RWPE1 (cell line): Measurements from ENCODE around the gene POP7.
A peak's percentile ranks its signal among the peaks of the same experiment; 100 is the strongest.
"Not testable (repeated sequence)": the region's sequence is repeated elsewhere in the genome, so short reads cannot be mapped to it uniquely, and the experiment has no call there.

Experiments
- CTCF ChIA-PET: fragments of 350-600 bp; sonication (Branson Sonifier 250); formaldehyde crosslinking; extraction: SDS; loops from one replicate; lab custom pipeline; 2021; lab: Yijun Ruan, JAX
- POLR2A ChIA-PET: fragments of 400-600 bp; formaldehyde crosslinking; extraction: SDS; loops from one replicate; lab custom pipeline; 2020; ENCODE audit warnings: antibody characterized with exemption; ENCODE audit not compliant: low non-redundant PET; lab: Yijun Ruan, JAX
- DNase-seq: peaks from one replicate; pipeline ENCODE4 v3.0.0; 2012; ENCODE audit warnings: low spot score
- H3K27ac ChIP-seq: fragments of 450-650 bp; 2 replicates; pipeline ENCODE4 v1.5.1; 2017
- CTCF ChIP-seq: fragments of 450-650 bp; conservative IDR thresholded peaks from 2 replicates; pipeline ENCODE4 v1.5.1; 2017; ENCODE audit warnings: low read depth, mild to moderate bottlenecking

Gene POP7

GRCh38 chr7:100720671-100721504 is 15.0 kb downstream of the POP7 start:
- CTCF ChIA-PET, result interaction anchor here (0.6 to 3.5 kb wide), 10 partner anchors 10 to 131 kb away, joined by 3 to 40 read pairs (median 5); partner anchors contain the start of genes EPHB4 and SLC12A9

GRCh38 chr7:100721505-100721812 is 15.5 kb downstream of the POP7 start:
- TF ChIP-seq CTCF, result no peak
- ChIA-PET POLR2A (no interaction called here), CTCF (interaction anchor here (0.6 to 3.5 kb wide), 2 partner anchors 128 to 131 kb away, joined by 5 to 40 read pairs; partner anchors contain the start of gene SLC12A9)
- no peak for DNase-seq
- H3K27ac ChIP-seq, result no peak overlapping the region

More at GRCh38 chr7:100720671-100721504, 15.0 kb downstream of the POP7 start:
- DNase-seq, result no peak
- TF ChIP-seq CTCF, result no peak
- POLR2A ChIA-PET, result no interaction called here
- H3K27ac ChIP-seq, result no peak overlapping the region

GRCh38 chr7:100722480-100723212 is 16.7 kb downstream of the POP7 start:
- no peak for DNase-seq
- TF ChIP-seq CTCF, result no peak
- ChIA-PET POLR2A (no interaction called here), CTCF (interaction anchor here (0.6 to 0.8 kb wide), 3 partner anchors 43 to 912 kb away, joined by 3 to 5 read pairs (median 3); partner anchors contain the start of gene SLC12A9)
- H3K27ac ChIP-seq, result no peak overlapping the region

GRCh38 chr7:100723732-100724275 is 17.9 kb downstream of the POP7 start:
- TF ChIP-seq CTCF, result no peak

GRCh38 chr7:100724364-100724763 is 18.4 kb downstream of the POP7 start:
- POLR2A ChIA-PET, H3K27ac ChIP-seq, DNase-seq: not testable (repeated sequence)
- CTCF ChIA-PET, result interaction anchor here (0.9 to 1.9 kb wide), 3 partner anchors 40 to 128 kb away, joined by 4 to 7 read pairs (median 5); partner anchors contain the start of gene SLC12A9

More at GRCh38 chr7:100723732-100724275, 17.9 kb downstream of the POP7 start:
- DNase-seq, result no peak
- CTCF ChIA-PET, result interaction anchor here (0.6 kb wide), 1 partner anchor 59 kb away, joined by 4 read pairs; no protein-coding TSS in a partner anchor
- POLR2A ChIA-PET, result no interaction called here
- H3K27ac ChIP-seq, result no peak overlapping the region

GRCh38 chr7:100726996-100727761 is 21.3 kb downstream of the POP7 start:
- CTCF ChIA-PET, result interaction anchor here (0.7 to 1.0 kb wide), 3 partner anchors 42 to 276 kb away, joined by 3 read pairs; no protein-coding TSS in a partner anchor
- TF ChIP-seq CTCF, result no peak
- DNase-seq, result no peak
- POLR2A ChIA-PET, result interaction anchor here (1.2 kb wide), 1 partner anchor 18 kb away, joined by 5 read pairs; no protein-coding TSS in a partner anchor
- H3K27ac ChIP-seq, result peak overlapping the region; percentile 12; the same call in 1 of the 2 replicates
